H1 (cell line): ENCODE data around the gene ASIC5. TPM values are rescaled to one million over a fixed set of nuclear protein-coding genes. Genes with fewer than 3 reads are reported as not detected.

ENCODE experiments used
- CHD7 ChIP-seq: fragments of 300-600 bp; sonication (generic); IDR thresholded peaks from 2 replicates; pipeline ENCODE4 v1.7.1; 2012; ENCODE audit warnings: low read length, moderate library complexity, mild to moderate bottlenecking, inconsistent platforms; ENCODE audit not compliant: insufficient replicate concordance
- NANOG ChIP-seq: IDR thresholded peaks from 2 replicates; pipeline ENCODE4 v1.6.1; 2011; ENCODE audit warnings: low read length, low read depth, mild to moderate bottlenecking, inconsistent platforms; ENCODE audit not compliant: insufficient read depth, poor library complexity, severe bottlenecking
- POLR2AphosphoS5 ChIP-seq: IDR thresholded peaks from 2 replicates; pipeline ENCODE4 v1.6.1; 2011; ENCODE audit warnings: low read depth, low read length
- RNF2 ChIP-seq: fragments of 200-900, 300-1000 bp; sonication (generic); IDR thresholded peaks from 2 replicates; pipeline ENCODE4 v1.7.1; 2016; ENCODE audit warnings: borderline replicate concordance, low read depth, mild to moderate bottlenecking, antibody characterized with exemption, low read length; ENCODE audit not compliant: poor library complexity, severe bottlenecking; ENCODE audit errors: missing control alignments
- SIRT6 ChIP-seq: IDR thresholded peaks from one replicate; pipeline ENCODE4 v1.7.1; 2012; ENCODE audit warnings: low read length, inconsistent platforms
- SIX5 ChIP-seq: IDR thresholded peaks from 2 replicates; pipeline ENCODE4 v1.6.1; 2011; ENCODE audit warnings: mild to moderate bottlenecking, low read depth, low read length
- TAF7 ChIP-seq: optimal IDR thresholded peaks from 2 replicates; pipeline ENCODE3; 2011; ENCODE audit warnings: low read depth, mild to moderate bottlenecking, inconsistent platforms, low read length, moderate library complexity, borderline replicate concordance
- TBP ChIP-seq: IDR thresholded peaks from 2 replicates; pipeline ENCODE4 v1.6.1; 2011; ENCODE audit warnings: low read depth, low read length, improper control_type of control experiment
- polyA plus RNA-seq, 7 experiments: library from polyadenylated mRNA; depleted of rRNA in 3 of 7; stranded (reverse) in 5 of 7; unstranded in 2 of 7; fragments of >200 nt in 5 of 7; fragments of 200-250 nt in 2 of 7; gene quantifications; 1 replicate in 5 of 7; 2 replicates in 1 of 7; 4 replicates in 1 of 7; pipeline versions ENCODE4 v1.2.1 to v1.2.3, GENCODE V29; 2011 to 2013; ENCODE audit warnings: missing spikeins in 2 of 7, mixed read lengths in 2 of 7
- total RNA-seq: library from RNA; stranded (reverse); fragmentation: NEBNext Ultra II Directional; extraction: Animal tissue kit (Norgen Biotek cat#: 25700); gene quantifications from 2 replicates; pipeline ENCODE4 v1.2.1, GENCODE V29; 2021

The ASIC5 gene
- total and polyA plus RNA-seq, 2 of the 8 experiments (the other 6 are each of a cell fraction or from before 2014, with no cell fraction given): not detected

- TF ChIP-seq CHD7 (no peak), TAF7 (no peak), POLR2AphosphoS5 (no peak), TBP (no peak), NANOG (no peak), SIX5 (no peak), RNF2 (no peak), SIRT6 (no peak)
These were observed 45.8 kb upstream of the ASIC5 start (continued) for GRCh38 chr4:155911905-155912304.
